ENCODE results near the gene ASXL2.

DNA sequence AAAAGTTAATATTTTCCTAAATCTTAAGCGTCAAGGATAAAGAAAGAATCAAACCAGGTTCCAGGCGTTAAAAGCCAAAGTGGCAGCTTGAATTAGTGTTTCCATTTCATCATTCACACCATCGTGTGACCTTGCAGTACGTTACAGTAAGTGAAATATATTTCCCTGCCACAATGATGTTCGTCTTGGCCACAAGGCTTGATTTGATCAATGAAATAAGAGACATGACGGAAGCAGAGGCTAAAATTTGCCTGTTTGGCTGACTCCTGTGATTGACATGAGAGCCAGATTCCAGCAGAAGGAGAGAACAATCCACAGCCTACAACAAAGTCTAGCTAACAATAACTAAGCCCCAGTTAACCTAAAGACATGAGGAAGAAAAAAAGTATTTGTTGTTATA is 62.0 kb downstream of the ASXL2 start:
- TF ChIP-seq POLR2A (IDR thresholded peaks at IDR 0.05) (no peak), POLR2AphosphoS5 (IDR thresholded peaks at IDR 0.05) (no peak), EP300 (IDR thresholded peaks at IDR 0.05) (no peak)
- TF ChIP-seq, protein P1, sequence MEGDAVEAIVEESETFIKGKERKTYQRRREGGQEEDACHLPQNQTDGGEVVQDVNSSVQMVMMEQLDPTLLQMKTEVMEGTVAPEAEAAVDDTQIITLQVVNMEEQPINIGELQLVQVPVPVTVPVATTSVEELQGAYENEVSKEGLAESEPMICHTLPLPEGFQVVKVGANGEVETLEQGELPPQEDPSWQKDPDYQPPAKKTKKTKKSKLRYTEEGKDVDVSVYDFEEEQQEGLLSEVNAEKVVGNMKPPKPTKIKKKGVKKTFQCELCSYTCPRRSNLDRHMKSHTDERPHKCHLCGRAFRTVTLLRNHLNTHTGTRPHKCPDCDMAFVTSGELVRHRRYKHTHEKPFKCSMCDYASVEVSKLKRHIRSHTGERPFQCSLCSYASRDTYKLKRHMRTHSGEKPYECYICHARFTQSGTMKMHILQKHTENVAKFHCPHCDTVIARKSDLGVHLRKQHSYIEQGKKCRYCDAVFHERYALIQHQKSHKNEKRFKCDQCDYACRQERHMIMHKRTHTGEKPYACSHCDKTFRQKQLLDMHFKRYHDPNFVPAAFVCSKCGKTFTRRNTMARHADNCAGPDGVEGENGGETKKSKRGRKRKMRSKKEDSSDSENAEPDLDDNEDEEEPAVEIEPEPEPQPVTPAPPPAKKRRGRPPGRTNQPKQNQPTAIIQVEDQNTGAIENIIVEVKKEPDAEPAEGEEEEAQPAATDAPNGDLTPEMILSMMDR (IDR thresholded peaks at IDR 0.05), result no peak

All from gastroesophageal sphincter (tissue), 3 donors.